A673 (cell line): ENCODE measurements around the gene ATG7. TPM values are rescaled to one million over a fixed set of nuclear protein-coding genes. Genes with fewer than 3 reads are reported as not detected.

Experiments
- BruUV-seq: library from RNA; stranded (reverse); fragments of 400-500 nt; replicated peaks from 2 replicates; lab custom pipeline; 2021; lab: Mats Ljungman, UMichigan
- CTCF ChIA-PET: fragments of 300-600 bp; sonication (Branson Sonifier 250); formaldehyde crosslinking; loops from one replicate; lab custom pipeline; 2022; ENCODE audit warnings: antibody characterized with exemption; lab: Charles Lee
- POLR2A ChIA-PET: fragments of 300-600 bp; sonication (Branson Sonifier 250); formaldehyde crosslinking; loops from one replicate; lab custom pipeline; 2022; ENCODE audit warnings: antibody characterized with exemption; ENCODE audit not compliant: low non-redundant PET; lab: Charles Lee
- DNase-seq: peaks from one replicate; pipeline ENCODE4 v3.0.0-alpha.2; 2015; ENCODE audit warnings: low spot score
- H3K27ac ChIP-seq: fragments of 200-600 bp; sonication (generic); 2 replicates; pipeline ENCODE4 v1.5.1; 2016; ENCODE audit warnings: mixed run types, low read depth, mild to moderate bottlenecking, mixed read lengths, antibody characterized with exemption, low read length; ENCODE audit not compliant: poor library complexity, severe bottlenecking
- H3K27me3 ChIP-seq: fragments of 200-600 bp; sonication (generic); replicated peaks from 2 replicates; pipeline ENCODE4 v1.6.1; 2017; ENCODE audit warnings: mixed run types, low read depth, mild to moderate bottlenecking, mixed read lengths, antibody characterized with exemption, low read length; ENCODE audit not compliant: insufficient read depth, poor library complexity
- H3K36me3 ChIP-seq: fragments of 200-600 bp; sonication (generic); 2 replicates; pipeline ENCODE4 v1.6.1; 2016; ENCODE audit warnings: mixed run types, mild to moderate bottlenecking, mixed read lengths, antibody characterized with exemption, low read length; ENCODE audit not compliant: insufficient read depth, poor library complexity, severe bottlenecking
- H3K4me1 ChIP-seq: fragments of 200-600 bp; sonication (generic); 2 replicates; pipeline ENCODE4 v1.6.1; 2017; ENCODE audit warnings: mixed run types, mild to moderate bottlenecking, mixed read lengths, antibody characterized with exemption, low read length; ENCODE audit not compliant: insufficient read depth, poor library complexity, severe bottlenecking
- H3K4me3 ChIP-seq: fragments of 200-600 bp; sonication (generic); 2 replicates; pipeline ENCODE4 v1.5.1; 2016; ENCODE audit warnings: low read depth, mixed run types, mild to moderate bottlenecking, mixed read lengths, low read length; ENCODE audit not compliant: poor library complexity, severe bottlenecking
- H3K9me3 ChIP-seq: fragments of 200-600 bp; sonication (generic); 2 replicates; pipeline ENCODE4 v1.6.1; 2016; ENCODE audit warnings: mixed run types, low read depth, mild to moderate bottlenecking, mixed read lengths, antibody characterized with exemption, low read length; ENCODE audit not compliant: poor library complexity, severe bottlenecking
- CTCF ChIP-seq: fragments of 300-800, 200-600 bp; sonication (generic); conservative IDR thresholded peaks from 2 replicates; pipeline ENCODE4 v1.5.1; 2017; ENCODE audit warnings: low read depth, mild to moderate bottlenecking, antibody characterized with exemption, low read length, moderate library complexity, mixed read lengths
- EZH2 ChIP-seq: fragments of 200-600 bp; sonication (generic); IDR thresholded peaks from 2 replicates; pipeline ENCODE4 v1.6.1; 2017; ENCODE audit warnings: borderline replicate concordance, low read depth, mild to moderate bottlenecking, mixed read lengths, antibody characterized with exemption, low read length; ENCODE audit not compliant: poor library complexity, severe bottlenecking
- intact Hi-C: fragments of 100-400 bp; cut with micrococcal nuclease; formaldehyde crosslinking; loops from one replicate; pipeline ENCODE4 v1.10.0; 2022; ENCODE audit not compliant: unreplicated experiment
- total RNA-seq: library from RNA; stranded (reverse); gene quantifications from 2 replicates; pipeline ENCODE4 v1.2.3, GENCODE V29; 2021

The ATG7 gene
- total RNA-seq, 1 experiment from 2014 or later = 30.9 TPM

- no peak for TF ChIP-seq CTCF
- no peak for TF ChIP-seq EZH2
- H3K4me1 ChIP-seq = peaks cover 63% of the 10 kb centered on the region
- H3K27ac ChIP-seq = no peak overlapping the region
- no peak for DNase-seq
- H3K4me3 ChIP-seq = no peak overlapping the region
- BruUV-seq = no TSS peak
- no peaks in the 10 kb centered on the region for H3K9me3 ChIP-seq
- ChIA-PET CTCF (no interaction called here), POLR2A (no interaction called here)
- H3K27me3 ChIP-seq = no peaks in the 10 kb centered on the region
- no peaks in the 10 kb centered on the region for H3K36me3 ChIP-seq
- intact Hi-C loops = no loop called here
Observed at GRCh38 chr3:11584570-11584969, 312.4 kb downstream of the ATG7 start.

GRCh38 chr3:11587766-11588165 is 315.6 kb downstream of the ATG7 start:
- Histone ChIP-seq H3K27ac (peak overlapping the region; percentile 15), H3K9me3 (no peaks in the 10 kb centered on the region), H3K4me1 (peaks cover 71% of the 10 kb centered on the region), H3K4me3 (no peak overlapping the region), H3K36me3 (no peaks in the 10 kb centered on the region), H3K27me3 (no peaks in the 10 kb centered on the region)
- BruUV-seq = no TSS peak
- no peak for DNase-seq
- intact Hi-C loops = no loop called here
- ChIA-PET POLR2A (no interaction called here), CTCF (no interaction called here)
- TF ChIP-seq EZH2 = no peak
- TF ChIP-seq CTCF = no peak

- H3K27ac ChIP-seq = peak overlapping the region; percentile 15
- TF ChIP-seq EZH2 = no peak
- TF ChIP-seq CTCF = no peak
- DNase-seq = no peak
- H3K9me3 ChIP-seq = no peaks in the 10 kb centered on the region
- no TSS peak for BruUV-seq
- ChIA-PET CTCF (no interaction called here), POLR2A (no interaction called here)
- H3K27me3 ChIP-seq = no peaks in the 10 kb centered on the region
- H3K4me1 ChIP-seq = peaks cover 71% of the 10 kb centered on the region
- no peak overlapping the region for H3K4me3 ChIP-seq
- H3K36me3 ChIP-seq = no peaks in the 10 kb centered on the region
- intact Hi-C loops = no loop called here
Observed at GRCh38 chr3:11588338-11588737, 316.1 kb downstream of the ATG7 start.
